Osteoblast (primary cell): ENCODE measurements around the gene EPHA8. TPM values are rescaled to one million over a fixed set of nuclear protein-coding genes. Genes with fewer than 3 reads are reported as not detected.

ENCODE experiments used
- DNase-seq: peaks from one replicate; pipeline ENCODE4 v3.0.0; 2011; ENCODE audit warnings: low spot score, mixed read lengths; ENCODE audit not compliant: insufficient read length; ENCODE audit errors: missing footprints
- H2AFZ ChIP-seq: 2 replicates; pipeline ENCODE4 v1.6.0; 2011; ENCODE audit warnings: mild to moderate bottlenecking, low read length
- H3K27ac ChIP-seq: 2 replicates; pipeline ENCODE4 v1.5.1; 2011; ENCODE audit warnings: mild to moderate bottlenecking, low read depth, low read length, moderate library complexity
- H3K27me3 ChIP-seq: 2 replicates; pipeline ENCODE4 v1.6.0; 2012; ENCODE audit warnings: mild to moderate bottlenecking, control low read depth, inconsistent platforms, low read length, moderate library complexity; ENCODE audit not compliant: insufficient read depth
- H3K36me3 ChIP-seq: 2 replicates; pipeline ENCODE4 v1.5.1; 2011; ENCODE audit warnings: mild to moderate bottlenecking, low read length, control low read depth, moderate library complexity; ENCODE audit not compliant: insufficient read depth
- H3K4me1 ChIP-seq: 2 replicates; pipeline ENCODE4 v1.5.1; 2011; ENCODE audit warnings: mild to moderate bottlenecking, low read length, control low read depth, moderate library complexity; ENCODE audit not compliant: insufficient read depth
- H3K4me2 ChIP-seq: 2 replicates; pipeline ENCODE4 v1.6.0; 2011; ENCODE audit warnings: mild to moderate bottlenecking, low read length; ENCODE audit not compliant: insufficient read depth
- H3K4me3 ChIP-seq: fragments of 200-600 bp; sonication (generic); 3 replicates; pipeline ENCODE4 v1.5.1; 2012; ENCODE audit warnings: mild to moderate bottlenecking, low read length, inconsistent platforms; ENCODE audit not compliant: insufficient read depth
- H3K79me2 ChIP-seq: 2 replicates; pipeline ENCODE4 v1.6.0; 2012; ENCODE audit warnings: mild to moderate bottlenecking, low read length, control low read depth, inconsistent platforms; ENCODE audit not compliant: insufficient read depth
- H3K9me3 ChIP-seq: 2 replicates; pipeline ENCODE4 v1.5.1; 2011; ENCODE audit warnings: low read depth, low read length, control low read depth
- H4K20me1 ChIP-seq: 2 replicates; pipeline ENCODE4 v1.6.0; 2012; ENCODE audit warnings: mild to moderate bottlenecking, low read length, control low read depth; ENCODE audit not compliant: insufficient read depth
- small RNA-seq: library from RNA; depleted of rRNA; stranded (forward); fragments of <200 nt; gene quantifications from one replicate; pipeline ENCODE3, GENCODE V24; 2012
- total RNA-seq: library from RNA; depleted of rRNA; stranded (reverse); fragments of >200 nt; gene quantifications from 2 replicates; pipeline ENCODE4 v1.2.3, GENCODE V29; 2012
- TF ChIP-seq, protein P1 (sequence below): IDR thresholded peaks from 2 replicates; pipeline ENCODE4 v1.5.1; 2011; ENCODE audit warnings: mild to moderate bottlenecking, low read depth, low read length, moderate library complexity; ENCODE audit errors: extremely low read depth

Gene EPHA8
- total RNA-seq, 1 donor: not detected

DNA sequence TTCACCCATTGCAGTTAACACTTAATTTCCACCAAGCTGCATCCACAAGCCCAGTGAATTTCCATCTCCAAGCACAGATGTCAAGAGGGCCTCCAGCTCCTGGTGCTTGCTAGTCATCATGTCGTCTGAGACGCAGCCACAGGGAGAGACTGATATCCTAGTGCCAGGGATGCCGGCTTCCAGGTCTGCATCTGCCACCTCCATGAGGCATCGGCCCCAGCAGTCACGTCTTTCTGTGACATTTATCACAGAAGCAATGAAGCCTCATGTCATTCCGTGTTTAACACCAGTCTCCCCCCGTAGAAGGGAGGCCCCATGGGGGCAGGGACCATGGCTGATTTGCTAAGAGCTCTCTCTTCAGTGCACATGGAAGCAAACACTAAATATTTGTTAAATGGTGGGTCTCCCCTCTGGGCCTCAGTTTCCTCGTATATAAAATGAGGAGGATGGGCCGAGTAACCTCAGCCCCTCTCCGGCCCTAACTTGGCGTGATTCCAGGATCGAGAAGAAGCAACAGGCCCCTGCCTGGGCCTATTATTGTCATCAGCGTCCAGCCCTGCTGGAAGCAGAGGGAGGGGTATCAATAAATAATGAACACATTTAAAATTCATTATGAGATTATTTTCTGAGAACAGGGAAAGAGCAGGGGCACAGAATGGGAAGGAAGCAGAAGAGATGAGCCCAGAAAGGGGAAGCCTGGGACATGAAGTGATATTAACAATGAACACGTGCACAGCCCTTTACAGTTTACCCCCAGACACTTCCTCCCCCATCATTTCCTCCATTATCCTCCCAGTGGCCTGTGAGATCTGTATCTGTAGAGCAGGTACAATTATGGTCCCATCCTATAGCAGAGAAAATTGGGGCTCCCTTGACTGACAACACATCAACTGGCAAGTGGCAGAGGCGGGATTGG lies 88.9 kb downstream of the EPHA8 start:
- no peaks in the 10 kb centered on the region for H3K9me3 ChIP-seq
- peaks cover 51% of the 10 kb centered on the region for H3K27me3 ChIP-seq
- no peaks in the 10 kb centered on the region for H3K36me3 ChIP-seq
- H3K4me1 ChIP-seq: no peaks in the 10 kb centered on the region
- no peak overlapping the region for H3K4me3 ChIP-seq
- no peaks in the 10 kb centered on the region for H4K20me1 ChIP-seq
- H2AFZ ChIP-seq: no peak overlapping the region
- no peak overlapping the region for H3K4me2 ChIP-seq
- DNase-seq: peak; percentile 55
- H3K27ac ChIP-seq: no peak overlapping the region
- TF ChIP-seq, protein P1, sequence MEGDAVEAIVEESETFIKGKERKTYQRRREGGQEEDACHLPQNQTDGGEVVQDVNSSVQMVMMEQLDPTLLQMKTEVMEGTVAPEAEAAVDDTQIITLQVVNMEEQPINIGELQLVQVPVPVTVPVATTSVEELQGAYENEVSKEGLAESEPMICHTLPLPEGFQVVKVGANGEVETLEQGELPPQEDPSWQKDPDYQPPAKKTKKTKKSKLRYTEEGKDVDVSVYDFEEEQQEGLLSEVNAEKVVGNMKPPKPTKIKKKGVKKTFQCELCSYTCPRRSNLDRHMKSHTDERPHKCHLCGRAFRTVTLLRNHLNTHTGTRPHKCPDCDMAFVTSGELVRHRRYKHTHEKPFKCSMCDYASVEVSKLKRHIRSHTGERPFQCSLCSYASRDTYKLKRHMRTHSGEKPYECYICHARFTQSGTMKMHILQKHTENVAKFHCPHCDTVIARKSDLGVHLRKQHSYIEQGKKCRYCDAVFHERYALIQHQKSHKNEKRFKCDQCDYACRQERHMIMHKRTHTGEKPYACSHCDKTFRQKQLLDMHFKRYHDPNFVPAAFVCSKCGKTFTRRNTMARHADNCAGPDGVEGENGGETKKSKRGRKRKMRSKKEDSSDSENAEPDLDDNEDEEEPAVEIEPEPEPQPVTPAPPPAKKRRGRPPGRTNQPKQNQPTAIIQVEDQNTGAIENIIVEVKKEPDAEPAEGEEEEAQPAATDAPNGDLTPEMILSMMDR: no peak
- H3K79me2 ChIP-seq: no peaks in the 10 kb centered on the region

GRCh38 chr1:22652881-22653316 lies 89.6 kb downstream of the EPHA8 start, which contains the start of gene C1QB:
TSS of gene C1QB (plus strand) at chr1:22653236. CDS start at chr1:22659463, 6,227 bp downstream.
- H3K9me3 ChIP-seq: no peaks in the 10 kb centered on the region
- H3K4me1 ChIP-seq: no peaks in the 10 kb centered on the region
- H3K4me2 ChIP-seq: no peak within 1 kb of the TSS
- no peak within 1 kb of the TSS for H2AFZ ChIP-seq
- H3K27ac ChIP-seq: no peak within 1 kb of the TSS
- H3K27me3 ChIP-seq: peaks cover 54% of the 10 kb centered on the region
- H3K79me2 ChIP-seq: no peaks in the 10 kb centered on the region
- peak; percentile 57 for DNase-seq
- no peaks in the 10 kb centered on the region for H4K20me1 ChIP-seq
- TF ChIP-seq, protein P1: no peak
- H3K36me3 ChIP-seq: no peaks in the 10 kb centered on the region
- H3K4me3 ChIP-seq: no peak within 1 kb of the TSS

Small RNA genes lying within 50 kb of the gene (small RNA-seq; reads per million reads assigned to genes)
- not detected for gene MIR6127

Other genes starting within 250 kb of the EPHA8 start
- 13.8 and 16.3 TPM in 2 replicates for gene ZBTB40, start 111.6 kb upstream of the EPHA8 start, total RNA-seq
- gene C1QA, start 73.1 kb downstream of the EPHA8 start, total RNA-seq: 1.1 TPM in 1 of 2 replicates, not detected in the other
- gene C1QC, start 80.1 kb downstream of the EPHA8 start, total RNA-seq: 2.2 TPM in 1 of 2 replicates, not detected in the other
- gene C1QB, start 89.7 kb downstream of the EPHA8 start, total RNA-seq: 0.72 TPM in 1 of 2 replicates, not detected in the other
- 8.7 and 14.7 TPM in 2 replicates for gene EPHB2, start 147.3 kb downstream of the EPHA8 start, total RNA-seq